T follicular helper cell (primary cell): Measurements from ENCODE around the gene DUSP8.
"Not testable (repeated sequence)": the region's sequence is repeated elsewhere in the genome, so short reads cannot be mapped to it uniquely, and the experiment has no call there.

Experiments
- DNase-seq: peaks from one replicate; pipeline ENCODE4 v3.0.0-alpha.2; 2020; ENCODE audit warnings: low read depth

Gene DUSP8

DNA sequence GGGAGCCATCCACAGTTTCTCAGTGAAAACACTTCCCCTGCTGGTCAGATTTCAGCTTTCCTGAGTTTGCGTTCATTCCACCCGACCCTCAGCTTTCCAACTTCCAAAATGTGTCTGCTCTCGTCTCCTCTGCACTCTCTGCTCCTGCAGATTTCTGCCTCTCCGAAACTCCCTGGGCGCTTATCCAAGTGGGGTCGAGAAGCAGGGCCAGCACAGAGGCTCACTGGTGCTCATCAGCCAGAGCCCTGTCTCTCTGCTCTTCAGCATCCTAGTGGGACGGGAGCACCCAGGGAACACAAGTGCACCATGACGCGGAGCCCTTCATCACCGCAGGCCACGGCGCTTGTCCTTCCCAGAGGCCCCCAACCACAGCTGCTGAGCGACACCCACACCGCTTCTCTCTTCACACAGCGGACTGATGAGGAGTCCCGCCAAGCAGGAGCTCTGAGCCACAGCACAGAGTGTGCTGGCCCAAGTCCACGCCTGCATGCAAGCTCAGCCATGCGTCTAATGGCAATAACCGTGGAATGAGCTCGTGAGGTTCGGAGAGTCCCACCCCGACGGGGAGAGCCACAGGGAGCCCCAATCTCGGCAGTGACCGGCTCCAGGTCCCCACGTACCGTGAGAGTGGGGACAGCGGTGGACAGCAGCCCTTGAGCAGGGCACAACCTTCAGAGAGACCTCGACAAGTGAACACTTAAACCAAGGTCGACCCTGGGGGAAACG, 57.6 kb downstream of the DUSP8 start:
- no peak for DNase-seq

DNA sequence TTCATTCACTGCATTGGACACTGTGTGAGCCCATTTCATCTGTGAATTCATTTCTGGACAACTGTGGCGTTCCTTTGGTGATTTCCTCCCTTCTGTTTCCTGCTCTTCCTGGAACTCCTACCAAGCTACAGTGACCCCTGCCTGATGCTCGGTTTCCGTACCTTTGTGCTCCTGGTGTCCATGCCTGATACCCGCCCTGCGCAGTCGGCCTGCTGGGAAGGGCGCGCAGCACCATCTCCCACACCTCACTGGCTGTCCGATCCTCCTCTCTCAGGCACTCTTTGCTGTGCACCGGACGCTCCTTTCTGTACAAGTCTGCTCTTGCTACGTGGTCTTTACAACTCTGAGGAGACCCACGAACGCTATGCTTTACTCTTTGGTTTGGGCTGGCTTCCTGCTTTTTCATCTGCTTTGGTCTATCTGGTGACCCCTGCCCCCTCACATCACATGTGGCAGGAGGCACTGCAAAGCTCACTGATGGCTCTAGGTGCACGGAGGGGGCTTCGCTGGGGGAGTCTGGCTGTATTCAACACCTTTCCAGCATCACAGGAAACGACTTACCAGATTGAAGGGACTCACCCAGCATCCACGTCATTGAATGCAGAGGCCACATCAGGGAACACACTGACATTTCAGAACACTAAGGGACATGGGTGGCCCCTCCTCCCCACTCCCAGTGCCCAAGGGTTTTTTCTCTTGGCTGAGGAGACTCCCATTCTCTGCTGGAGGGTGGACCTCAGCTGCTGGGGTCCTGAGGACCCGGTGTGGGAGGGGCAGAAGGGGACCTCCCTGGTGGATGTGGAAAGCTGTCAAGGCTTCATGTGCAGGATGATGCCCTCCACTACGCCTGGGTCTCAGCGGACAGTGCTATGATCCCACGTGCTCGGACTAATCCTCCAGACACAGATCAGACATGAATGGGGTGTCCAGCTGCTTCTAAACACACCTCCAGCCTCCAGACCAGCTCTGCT, 58.5 kb downstream of the DUSP8 start:
- no peak for DNase-seq

DNA sequence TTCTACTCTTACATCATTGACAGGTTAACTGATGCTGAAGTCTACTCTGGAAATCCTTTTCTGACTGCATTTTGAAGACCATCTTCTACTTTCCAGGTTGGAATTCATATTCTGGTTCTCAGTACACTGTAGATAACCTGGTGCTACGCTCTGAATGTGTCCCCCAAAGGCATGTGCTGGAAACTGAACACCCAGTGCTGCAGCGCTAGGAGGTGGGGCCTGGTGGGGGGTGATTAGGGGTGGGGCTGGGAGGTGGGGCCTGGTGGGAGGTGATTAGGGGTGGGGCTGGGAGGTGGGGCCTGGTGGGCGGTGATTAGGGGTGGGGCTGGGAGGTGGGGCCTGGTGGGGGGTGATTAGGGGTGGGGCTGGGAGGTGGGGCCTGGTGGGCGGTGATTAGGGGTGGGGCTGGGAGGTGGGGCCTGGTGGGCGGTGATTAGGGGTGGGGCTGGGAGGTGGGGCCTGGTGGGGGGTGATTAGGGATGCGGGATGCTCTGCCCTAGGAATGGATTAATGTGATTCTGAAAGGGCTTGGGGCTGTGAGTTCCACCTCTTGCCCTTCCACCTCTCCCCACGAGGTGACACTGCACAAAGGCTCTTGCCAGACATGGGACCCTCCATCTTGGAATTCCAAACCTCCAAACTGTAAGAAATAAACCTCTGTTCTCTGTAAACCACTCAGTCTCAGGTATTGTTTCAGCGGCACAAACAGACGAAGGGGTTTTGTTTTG, 59.4 kb downstream of the DUSP8 start:
- not testable (repeated sequence) for DNase-seq

DNA sequence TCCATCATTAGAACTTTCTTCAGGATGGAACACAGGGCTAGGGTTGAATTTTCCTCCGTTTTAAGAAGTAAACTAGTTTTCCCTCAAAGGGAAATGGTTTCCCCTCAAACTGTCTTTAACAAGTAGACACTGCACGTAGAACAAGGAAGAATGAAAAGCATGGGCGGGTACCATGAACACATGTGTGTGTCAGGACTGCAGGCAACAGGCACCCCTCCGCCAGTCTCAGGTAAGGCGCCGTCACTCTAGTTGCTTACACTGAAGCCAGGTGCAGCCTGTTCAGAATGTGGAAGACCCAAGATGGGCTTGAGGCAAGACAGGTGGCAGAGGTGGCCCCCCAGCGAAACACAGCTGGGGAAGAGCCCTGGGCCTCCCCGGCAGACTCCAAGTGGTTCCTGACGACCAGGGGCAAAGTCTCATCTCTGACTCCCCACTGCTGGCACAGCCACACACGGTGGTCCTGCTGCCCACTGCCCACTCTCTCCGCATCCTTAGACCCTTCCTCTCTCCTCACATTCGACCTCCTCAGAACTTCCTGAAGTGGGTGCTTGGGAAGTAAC, 60.1 kb downstream of the DUSP8 start:
- no peak for DNase-seq

DNA sequence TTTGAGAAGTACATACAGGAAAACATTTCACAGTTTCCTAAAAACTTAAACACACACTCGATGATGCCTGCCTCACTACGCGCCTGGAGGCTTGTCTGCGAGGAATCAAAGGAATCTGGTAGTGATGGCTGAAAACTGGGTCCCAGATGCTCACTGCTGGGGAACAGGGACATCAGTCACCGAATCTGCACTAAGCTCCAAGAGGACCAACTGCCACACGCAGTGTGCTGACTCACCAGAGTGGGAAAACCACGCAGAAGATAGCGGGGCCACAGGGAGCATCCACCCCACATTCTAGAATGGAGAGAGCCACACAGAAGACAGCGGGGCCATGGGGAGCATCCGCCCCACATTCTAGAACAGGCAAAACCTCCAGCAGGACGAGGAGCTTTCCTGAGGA, 61.1 kb downstream of the DUSP8 start:
- no peak for DNase-seq

DNA sequence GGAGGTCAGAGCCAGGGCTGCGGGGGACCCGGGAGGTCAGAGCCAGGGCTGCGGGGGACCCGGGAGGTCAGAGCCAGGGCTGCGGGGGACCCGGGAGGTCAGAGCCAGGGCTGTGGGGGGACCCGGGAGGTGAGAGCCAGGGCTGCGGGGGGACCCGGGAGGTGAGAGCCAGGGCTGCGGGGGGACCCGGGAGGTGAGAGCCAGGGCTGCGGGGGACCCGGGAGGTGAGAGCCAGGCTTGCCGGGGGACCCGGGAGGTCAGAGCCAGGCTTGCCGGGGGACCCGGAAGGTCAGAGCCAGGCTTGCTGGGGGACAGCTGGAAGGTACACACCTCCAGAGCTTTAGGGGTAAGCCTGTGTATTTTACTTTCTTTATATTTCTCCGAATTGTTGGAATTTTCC, 61.7 kb downstream of the DUSP8 start:
- not testable (repeated sequence) for DNase-seq

DNA sequence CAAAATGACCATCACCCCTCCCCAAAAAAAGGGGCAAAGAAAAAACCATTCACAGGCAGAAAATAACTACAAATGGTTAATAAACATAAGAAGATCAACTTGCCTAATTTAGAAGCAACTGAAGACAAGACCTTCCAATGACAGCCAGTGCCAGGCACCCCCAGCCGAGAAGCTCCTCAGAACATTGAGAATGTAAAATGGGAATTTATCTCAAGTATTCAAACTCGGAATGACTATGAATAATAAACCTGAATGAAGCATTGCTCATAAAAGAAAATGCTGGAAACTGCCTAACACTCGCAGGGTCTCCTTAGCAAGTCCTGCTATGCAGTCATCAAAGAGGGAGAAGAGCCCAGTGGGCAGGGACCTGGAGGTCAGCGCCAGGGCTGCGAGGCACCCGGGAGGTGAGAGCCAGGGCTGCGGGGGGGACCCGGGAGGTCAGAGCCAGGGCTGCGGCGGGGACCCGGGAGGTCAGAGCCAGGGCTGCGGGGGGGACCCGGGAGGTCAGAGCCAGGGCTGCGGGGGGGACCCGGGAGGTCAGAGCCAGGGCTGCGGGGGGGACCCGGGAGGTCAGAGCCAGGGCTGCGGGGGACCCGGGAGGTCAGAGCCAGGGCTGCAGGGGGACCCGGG, 62.3 kb downstream of the DUSP8 start:
- no peak for DNase-seq

DNA sequence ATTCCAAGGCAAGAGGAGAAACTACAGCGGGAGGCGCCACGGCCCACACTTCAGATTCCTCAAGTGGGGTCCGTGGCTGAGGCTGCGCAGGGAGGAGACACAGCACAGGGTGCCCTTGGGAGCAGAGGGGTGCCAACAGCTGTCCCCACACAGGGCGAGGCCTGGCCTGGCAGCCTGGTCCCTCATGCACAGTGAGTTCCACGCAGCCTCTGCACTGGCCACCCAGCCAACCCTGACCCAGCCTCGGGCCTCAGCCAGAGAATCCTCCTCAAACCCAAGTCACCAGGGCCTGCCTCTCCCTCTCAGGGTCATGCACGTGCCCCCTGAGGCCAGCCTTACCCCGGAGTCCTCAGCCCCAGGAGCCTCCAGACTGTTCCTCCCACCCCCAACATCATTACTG, 63.1 kb downstream of the DUSP8 start:
- no peak for DNase-seq

DNA sequence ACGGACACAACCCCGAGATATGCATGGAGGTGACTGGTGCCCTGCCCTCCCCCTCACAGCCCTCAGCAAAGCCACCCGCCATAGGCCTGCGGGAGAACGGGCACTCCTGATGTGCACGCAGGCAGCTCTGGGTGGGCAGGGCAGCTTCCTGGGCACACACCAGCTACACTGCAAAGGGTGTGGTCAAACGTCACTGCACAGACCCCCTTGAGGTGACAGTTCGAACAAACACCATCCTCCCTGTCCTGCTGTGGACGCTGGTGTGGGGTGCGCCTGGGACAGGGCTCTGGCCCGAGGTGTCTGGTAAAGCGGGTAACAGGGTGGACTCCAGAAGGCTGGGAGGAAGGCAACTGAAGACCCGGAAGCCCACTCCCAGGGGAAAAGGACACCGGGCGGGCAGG, 63.6 kb downstream of the DUSP8 start:
- no peak for DNase-seq

DNA sequence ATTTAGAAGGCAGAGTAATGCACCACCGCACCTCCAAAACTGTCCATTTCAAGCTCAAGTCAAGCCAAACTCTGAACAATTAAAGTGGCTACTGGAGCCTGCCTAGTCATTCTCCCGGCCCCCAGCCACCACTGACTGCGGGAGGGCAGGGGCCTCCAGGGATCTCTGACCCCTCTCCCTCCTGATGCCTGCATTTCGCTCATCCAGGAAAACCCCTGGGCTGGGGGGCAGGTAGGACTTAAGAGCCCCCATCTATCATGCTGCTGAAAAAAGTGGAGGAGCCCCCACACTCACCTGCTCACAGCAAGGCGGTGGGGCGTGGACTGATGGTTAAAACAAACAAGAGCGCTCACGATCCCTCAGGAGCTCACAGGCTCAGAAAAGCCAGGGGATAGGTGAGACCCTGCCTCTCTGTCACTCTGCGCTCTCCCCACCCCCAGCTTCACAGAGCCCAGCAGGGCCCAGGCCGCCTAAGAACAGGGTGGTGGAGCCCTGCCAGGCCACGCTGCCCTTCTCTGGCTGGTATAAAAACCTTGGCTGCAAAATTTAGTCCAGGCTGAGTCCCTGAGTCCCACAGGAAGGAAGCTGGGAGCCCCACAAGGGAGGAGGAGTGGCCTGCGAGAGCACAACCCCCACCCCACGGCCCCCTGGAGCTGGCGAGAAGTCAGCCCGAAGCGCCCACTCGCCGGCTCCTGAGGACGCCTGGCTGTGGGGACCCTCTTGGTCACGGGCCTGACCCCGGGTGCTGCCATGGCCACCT, 64.5 kb downstream of the DUSP8 start:
- no peak for DNase-seq

DNA sequence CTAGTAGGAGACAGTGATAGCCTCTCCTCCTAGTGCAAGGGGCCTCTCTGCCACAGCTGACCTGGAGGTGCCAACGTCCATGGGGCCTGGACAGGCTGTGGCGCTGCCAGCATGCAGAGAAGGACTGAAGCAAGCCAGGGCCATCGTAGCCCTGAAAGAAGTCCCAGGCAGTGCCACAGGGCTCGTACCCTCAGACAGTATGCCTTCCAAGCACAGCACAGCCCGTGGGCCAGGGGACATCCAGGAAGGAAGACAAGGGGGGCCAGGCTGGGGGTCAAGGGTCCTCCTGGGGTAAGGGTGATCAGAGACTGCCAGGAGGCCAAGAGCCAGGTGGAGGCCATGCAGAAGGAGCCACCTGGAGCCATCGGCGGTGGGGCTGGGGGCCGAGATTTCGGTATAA, 65.1 kb downstream of the DUSP8 start:
- DNase-seq: no peak

DNA sequence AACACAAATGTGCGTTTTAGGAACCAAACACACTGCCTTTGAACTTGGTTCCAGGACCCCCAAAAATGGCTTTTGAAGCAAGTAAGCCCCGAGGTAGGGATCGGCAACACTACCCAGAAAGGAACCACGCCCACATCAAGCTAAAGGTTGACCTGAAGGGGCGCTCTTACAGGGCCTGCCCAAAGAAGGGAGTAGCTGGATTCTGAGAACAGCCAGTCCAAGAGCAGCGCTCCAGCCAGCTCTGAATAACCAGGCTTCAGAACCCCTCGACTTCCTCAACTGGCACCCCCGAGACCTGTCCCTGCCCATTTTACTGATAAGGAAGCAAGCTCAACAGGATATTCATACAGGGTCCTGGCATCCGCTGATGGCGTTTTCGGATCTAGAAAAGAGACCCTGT, 66.6 kb downstream of the DUSP8 start:
- DNase-seq: no peak

DNA sequence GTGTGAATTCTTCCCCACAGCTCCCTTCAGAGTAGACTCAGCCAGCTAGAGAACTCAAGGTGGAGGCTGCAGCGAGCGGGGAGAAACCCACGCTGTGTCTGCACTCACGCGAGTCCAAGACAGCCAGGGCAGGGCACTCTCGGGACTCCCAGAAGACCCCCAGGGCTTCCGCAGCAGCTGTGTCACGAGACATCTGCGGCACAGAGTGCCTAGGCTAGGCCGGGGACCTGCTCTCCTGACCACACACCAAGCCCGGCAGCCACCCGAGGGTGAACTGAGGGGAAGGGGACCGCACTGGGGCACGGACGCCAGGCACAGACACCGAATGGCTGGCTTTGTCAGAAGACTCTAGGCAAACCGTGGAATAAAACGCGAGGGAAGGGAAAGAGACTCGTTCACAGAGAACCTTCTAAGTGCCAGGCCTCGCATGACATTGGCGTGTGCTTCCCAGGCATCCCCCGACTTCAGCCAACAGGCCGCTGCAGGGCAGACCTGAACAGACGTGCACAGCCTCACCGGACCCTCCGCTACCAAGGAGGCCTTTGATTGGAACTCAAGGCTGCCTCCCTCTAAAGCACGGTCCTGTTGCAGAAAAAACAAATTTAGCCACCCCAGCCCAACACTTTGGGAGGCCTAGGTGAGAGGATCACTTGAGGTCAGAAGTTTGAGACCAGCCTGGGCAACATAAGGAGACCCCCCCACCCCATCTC, 67.3 kb downstream of the DUSP8 start:
- no peak for DNase-seq

DNA sequence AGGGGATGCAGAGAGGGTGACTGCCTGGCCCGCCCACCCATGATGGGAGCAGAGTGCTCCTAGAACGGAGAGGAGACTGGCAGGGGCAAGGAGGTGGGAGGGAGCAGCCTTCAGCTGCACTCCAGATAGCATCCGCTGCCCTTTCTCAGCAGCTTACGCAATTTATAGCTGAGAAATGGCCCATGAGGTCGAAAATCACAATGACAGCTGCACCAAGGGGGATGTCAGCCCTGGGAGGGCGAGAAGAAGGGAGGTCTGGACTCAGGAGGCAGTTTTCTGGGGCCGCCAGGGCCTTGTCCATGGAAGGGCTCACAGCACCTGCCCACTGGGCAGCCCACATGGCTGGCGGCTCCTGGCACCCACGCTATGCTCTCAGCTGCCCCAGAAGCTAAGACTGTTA, 67.9 kb downstream of the DUSP8 start:
- DNase-seq: no peak
